Gastroesophageal sphincter (tissue), 3 donors: ENCODE results near the gene HDAC2.

Source experiments
- CTCF ChIP-seq, 4 experiments: fragments of 200-600 bp in 2 of 4; fragments of 450-650 bp in 2 of 4; sonication (generic) in 1 of 4; IDR thresholded peaks; one replicate each; pipeline ENCODE4 v1.5.1; 2017 to 2019; ENCODE audit warnings: antibody characterized with exemption in 4 of 4, mild to moderate bottlenecking in 2 of 4, moderate library complexity in 2 of 4
- POLR2A ChIP-seq, 2 donors: fragments of 450-650 bp; IDR thresholded peaks; one replicate each; pipeline ENCODE4 v1.6.1; 2017; ENCODE audit warnings: antibody characterized with exemption in 2 of 2, mild to moderate bottlenecking in 2 of 2, moderate library complexity in 1 of 2
- POLR2AphosphoS5 ChIP-seq: sonication (generic); formaldehyde crosslinking; IDR thresholded peaks from one replicate; pipeline ENCODE4 v1.6.1; 2017; ENCODE audit warnings: antibody characterized with exemption

GRCh38 chr6:113927001-113927400, 43.9 kb downstream of the HDAC2 start:
- TF ChIP-seq CTCF (IDR thresholded peaks at IDR 0.05) (no peak), POLR2AphosphoS5 (no peak), POLR2A (IDR thresholded peaks at IDR 0.05) (no peak)
